Tibial artery (tissue), 4 donors: ENCODE measurements around the gene PGAM5.

ENCODE experiments used
- DNase-seq, 2 donors: peaks; one replicate each; pipeline ENCODE4 v3.0.0-alpha.2; 2019
- H3K27ac ChIP-seq, 2 donors: fragments of 200-600 bp; sonication (generic) in 1 of 2; 1 replicate in 1 of 2; 2 replicates in 1 of 2; pipeline ENCODE4 v1.5.1; 2018 to 2019; ENCODE audit warnings: mild to moderate bottlenecking in 1 of 2
- H3K27me3 ChIP-seq, 2 donors: fragments of 200-600 bp; sonication (generic) in 1 of 2; one replicate each; pipeline versions ENCODE4 v1.5.1 to v1.6.0; 2016 to 2019
- H3K36me3 ChIP-seq, 3 donors: fragments of 200-600 bp; sonication (generic) in 2 of 3; one replicate each; pipeline ENCODE4 v1.5.1; 2016 to 2019; ENCODE audit warnings: mild to moderate bottlenecking in 2 of 3
- H3K4me1 ChIP-seq, 4 donors: fragments of 200-600 bp; sonication (generic) in 2 of 4; 1 replicate in 3 of 4; 2 replicates in 1 of 4; pipeline ENCODE4 v1.5.1; 2016 to 2019
- H3K4me3 ChIP-seq, 2 donors: fragments of 200-600 bp; sonication (generic) in 1 of 2; 1 replicate in 1 of 2; 2 replicates in 1 of 2; pipeline ENCODE4 v1.5.1; 2018 to 2019; ENCODE audit warnings: mild to moderate bottlenecking in 2 of 2
- H3K9me3 ChIP-seq, 3 donors: fragments of 200-600 bp; sonication (generic) in 1 of 3; one replicate each; pipeline ENCODE4 v1.5.1; 2016 to 2019
- CTCF ChIP-seq, 2 experiments: fragments of 200-600 bp in 1 of 2; fragments of 450-650 bp in 1 of 2; IDR thresholded peaks; one replicate each; pipeline ENCODE4 v1.5.1; 2017 to 2019; ENCODE audit warnings: antibody characterized with exemption in 2 of 2, mild to moderate bottlenecking in 1 of 2, moderate library complexity in 1 of 2
- intact Hi-C: fragments of 100-400 bp; cut with DNase I; formaldehyde crosslinking; loops from one replicate; pipeline ENCODE4 v1.15.0; 2023; ENCODE audit warnings: low total_unique reads

The PGAM5 gene

GRCh38 chr12:132710405-132711079 is at the start of gene PGAM5:
Gene PGAM5, plus strand, starts transcription at chr12:132710842. Its CDS starts 35 bp downstream, at chr12:132710877.
- DNase-seq = peak; percentile 65 to 87
- H3K27ac ChIP-seq = peak within 1 kb of the TSS; percentile 64 to 72
- TF ChIP-seq CTCF (IDR thresholded peaks at IDR 0.05) = no peak
- no peaks in the 10 kb centered on the region for H3K9me3 ChIP-seq
- no peaks in the 10 kb centered on the region for H3K27me3 ChIP-seq
- intact Hi-C loops = loop anchor here (2.0 to 10.0 kb wide), 2 partner anchors 24 to 54 kb away; partner anchors contain the start of genes ANKLE2, POLE and PXMP2
- peaks cover 0 to 15% (median 8%) of the 10 kb centered on the region in 3 donors for H3K36me3 ChIP-seq
- peak within 1 kb of the TSS; percentile 79 to 97 for H3K4me3 ChIP-seq
- peaks cover 0 to 22% (median 16%) of the 10 kb centered on the region in 4 donors for H3K4me1 ChIP-seq

GRCh38 chr12:132660996-132661395 is 49.6 kb upstream of the PGAM5 start:
- no peak overlapping the region for H3K27ac ChIP-seq
- H3K27me3 ChIP-seq = no peaks in the 10 kb centered on the region
- H3K36me3 ChIP-seq = peaks cover 97 to 100% (median 99%) of the 10 kb centered on the region in 3 donors
- H3K4me1 ChIP-seq = no peaks in the 10 kb centered on the region
- intact Hi-C loops = no loop called here
- no peak overlapping the region for H3K4me3 ChIP-seq
- no peaks in the 10 kb centered on the region for H3K9me3 ChIP-seq
- no peak for TF ChIP-seq CTCF (IDR thresholded peaks at IDR 0.05)
- peak in 1 of 2 donors; percentile 19 for DNase-seq

GRCh38 chr12:132661972-132662371 is 48.7 kb upstream of the PGAM5 start:
- Histone ChIP-seq H3K27ac (no peak overlapping the region), H3K4me1 (no peaks in the 10 kb centered on the region), H3K4me3 (no peak overlapping the region), H3K36me3 (peaks cover 98 to 100% (median 99%) of the 10 kb centered on the region in 3 donors), H3K9me3 (no peaks in the 10 kb centered on the region), H3K27me3 (no peaks in the 10 kb centered on the region)
- peak in 1 of 2 donors; percentile 24 for DNase-seq
- no peak for TF ChIP-seq CTCF (IDR thresholded peaks at IDR 0.05)
- intact Hi-C loops = no loop called here

GRCh38 chr12:132662901-132663755 is 47.5 kb upstream of the PGAM5 start:
- H3K4me1 ChIP-seq = no peaks in the 10 kb centered on the region
- no peaks in the 10 kb centered on the region for H3K9me3 ChIP-seq
- no peaks in the 10 kb centered on the region for H3K27me3 ChIP-seq
- H3K36me3 ChIP-seq = peaks cover 98 to 100% (median 99%) of the 10 kb centered on the region in 3 donors
- H3K27ac ChIP-seq = no peak overlapping the region
- peak in 1 of 2 donors; percentile 40 for DNase-seq
- intact Hi-C loops = no loop called here
- TF ChIP-seq CTCF (IDR thresholded peaks at IDR 0.05) = no peak
- H3K4me3 ChIP-seq = no peak overlapping the region

- no peaks in the 10 kb centered on the region for H3K27me3 ChIP-seq
- no peaks in the 10 kb centered on the region for H3K9me3 ChIP-seq
- no peaks in the 10 kb centered on the region for H3K4me1 ChIP-seq
- peaks cover 96 to 100% (median 98%) of the 10 kb centered on the region in 3 donors for H3K36me3 ChIP-seq
- intact Hi-C loops = no loop called here
- no peak overlapping the region for H3K27ac ChIP-seq
- no peak for TF ChIP-seq CTCF (IDR thresholded peaks at IDR 0.05)
- peak in 1 of 2 donors; percentile 56 for DNase-seq
- no peak overlapping the region for H3K4me3 ChIP-seq
Measured at GRCh38 chr12:132664206-132665148, 46.2 kb upstream of the PGAM5 start.
